Brain microvascular endothelial cell (primary cell): ENCODE data around the gene KAZN.
"Not testable (repeated sequence)": the region's sequence is repeated elsewhere in the genome, so short reads cannot be mapped to it uniquely, and the experiment has no call there.

Source experiments
- DNase-seq: peaks from one replicate; pipeline ENCODE4 v3.0.0-alpha.2; 2020
- H3K27ac ChIP-seq: fragments of 250-450 bp; sonication (Bioruptor Pico); 2 replicates; pipeline ENCODE4 v1.5.1; 2020; ENCODE audit warnings: mild to moderate bottlenecking, moderate library complexity
- H3K27me3 ChIP-seq: fragments of 250-450 bp; sonication (Bioruptor Pico); replicated peaks from 2 replicates; pipeline ENCODE4 v1.5.1; 2020; ENCODE audit warnings: mild to moderate bottlenecking
- H3K36me3 ChIP-seq: fragments of 250-450 bp; sonication (Bioruptor Pico); replicated peaks from 2 replicates; pipeline ENCODE4 v1.5.1; 2020; ENCODE audit warnings: mild to moderate bottlenecking
- H3K4me3 ChIP-seq: 2 replicates; pipeline ENCODE4 v1.5.1; 2011; ENCODE audit warnings: low read depth, mild to moderate bottlenecking, control low read depth, low read length, moderate library complexity
- CTCF ChIP-seq: IDR thresholded peaks from 2 replicates; pipeline ENCODE4 v1.5.1; 2011; ENCODE audit warnings: low read depth, mild to moderate bottlenecking, moderate library complexity, low read length, control low read depth, inconsistent platforms; ENCODE audit errors: missing control alignments
- in situ Hi-C: cut with HindIII; loops from 2 replicates; pipeline ENCODE4 v1.10.0; 2017; ENCODE audit warnings: low sequenced_read_pairs, low pct_ligation_motif_present

KAZN gene

GRCh38 chr1:15039901-15040300 lies 441.4 kb downstream of the KAZN start:
- no peak overlapping the region for H3K4me3 ChIP-seq
- in situ Hi-C loops: no loop called here
- no peak for TF ChIP-seq CTCF

GRCh38 chr1:15040685-15041084 lies 442.2 kb downstream of the KAZN start:
- in situ Hi-C loops, H3K27ac ChIP-seq, H3K36me3 ChIP-seq, H3K27me3 ChIP-seq, DNase-seq, H3K4me3 ChIP-seq: not testable (repeated sequence)

More at GRCh38 chr1:15039901-15040300, 441.4 kb downstream of the KAZN start:
- no peak overlapping the region for H3K27ac ChIP-seq
- H3K27me3 ChIP-seq: no peaks in the 10 kb centered on the region
- no peaks in the 10 kb centered on the region for H3K36me3 ChIP-seq
- no peak for DNase-seq

GRCh38 chr1:15042866-15043265 lies 444.4 kb downstream of the KAZN start:
- Histone ChIP-seq H3K4me3 (no peak overlapping the region), H3K27me3 (no peaks in the 10 kb centered on the region), H3K36me3 (no peaks in the 10 kb centered on the region), H3K27ac (no peak overlapping the region)
- DNase-seq: no peak
- no peak for TF ChIP-seq CTCF
- in situ Hi-C loops: no loop called here

GRCh38 chr1:15043934-15044333 lies 445.4 kb downstream of the KAZN start:
- no peak for DNase-seq
- no peak overlapping the region for H3K27ac ChIP-seq
- in situ Hi-C loops: no loop called here
- H3K36me3 ChIP-seq: no peaks in the 10 kb centered on the region
- H3K27me3 ChIP-seq: no peaks in the 10 kb centered on the region
- no peak overlapping the region for H3K4me3 ChIP-seq
- TF ChIP-seq CTCF: no peak

- Histone ChIP-seq H3K27me3 (no peaks in the 10 kb centered on the region), H3K4me3 (no peak overlapping the region), H3K27ac (no peak overlapping the region), H3K36me3 (no peaks in the 10 kb centered on the region)
- TF ChIP-seq CTCF: no peak
- in situ Hi-C loops: no loop called here
- DNase-seq: no peak
Observed at GRCh38 chr1:15045123-15045522, 446.6 kb downstream of the KAZN start.

- TF ChIP-seq CTCF: peak; percentile 97
- Histone ChIP-seq H3K27me3 (no peaks in the 10 kb centered on the region), H3K36me3 (no peaks in the 10 kb centered on the region), H3K4me3 (no peak overlapping the region), H3K27ac (no peak overlapping the region)
- DNase-seq: peak; percentile 57
- in situ Hi-C loops: no loop called here
Observed at GRCh38 chr1:15046487-15047165, 448.1 kb downstream of the KAZN start.
